Smooth muscle cell of the brain vasculature (primary cell): ENCODE results near the gene LRRC3C.
"Not testable (repeated sequence)": the region's sequence is repeated elsewhere in the genome, so short reads cannot be mapped to it uniquely, and the experiment has no call there.

Source experiments
- DNase-seq: peaks from one replicate; pipeline ENCODE4 v3.0.0-alpha.2; 2012; ENCODE audit warnings: low read depth, low spot score

The LRRC3C gene

GRCh38 chr17:39927101-39927928 is at the start of gene LRRC3C, which contains the start of gene ORMDL3:
LRRC3C (plus strand) TSS chr17:39927732; CDS start chr17:39941524, 13,792 bp downstream.
ORMDL3 (minus strand) TSS chr17:39927601; CDS start chr17:39924203, 3,398 bp downstream.
- DNase-seq, result peak; percentile 88

GRCh38 chr17:39886102-39886501 is 41.4 kb upstream of the LRRC3C start:
- not testable (repeated sequence) for DNase-seq

GRCh38 chr17:39887078-39887477 is 40.5 kb upstream of the LRRC3C start:
- no peak for DNase-seq

- no peak for DNase-seq
These were observed 38.3 kb upstream of the LRRC3C start for GRCh38 chr17:39889200-39889599.

- no peak for DNase-seq
These were observed 32.7 kb upstream of the LRRC3C start for GRCh38 chr17:39894681-39895376.

GRCh38 chr17:39898088-39898487 is 29.4 kb upstream of the LRRC3C start:
- no peak for DNase-seq

- no peak for DNase-seq
These were observed 28.3 kb upstream of the LRRC3C start for GRCh38 chr17:39899215-39899614.

GRCh38 chr17:39902027-39902426 is 25.5 kb upstream of the LRRC3C start:
- DNase-seq, result not testable (repeated sequence)

- no peak for DNase-seq
These were observed 24.2 kb upstream of the LRRC3C start for GRCh38 chr17:39903158-39903884.

GRCh38 chr17:39904990-39905288 is 22.6 kb upstream of the LRRC3C start:
- DNase-seq, result no peak

- DNase-seq, result no peak
These were observed 18.7 kb upstream of the LRRC3C start for GRCh38 chr17:39908789-39909352.

GRCh38 chr17:39913989-39914388 is 13.5 kb upstream of the LRRC3C start:
- no peak for DNase-seq

- DNase-seq, result no peak
These were observed 12.0 kb upstream of the LRRC3C start for GRCh38 chr17:39915559-39915958.

- DNase-seq, result no peak
These were observed 10.6 kb upstream of the LRRC3C start for GRCh38 chr17:39916918-39917317.

GRCh38 chr17:39919087-39919683 is 8.3 kb upstream of the LRRC3C start:
- no peak for DNase-seq

GRCh38 chr17:39920218-39921210 is 7.0 kb upstream of the LRRC3C start:
- no peak for DNase-seq

GRCh38 chr17:39921323-39921722 is 6.2 kb upstream of the LRRC3C start:
- no peak for DNase-seq

- DNase-seq, result no peak
These were observed 5.5 kb upstream of the LRRC3C start for GRCh38 chr17:39922006-39922405.

GRCh38 chr17:39923230-39923629 is 4.3 kb upstream of the LRRC3C start:
- DNase-seq, result no peak
